Nephron progenitor cell (in vitro differentiated cells): ENCODE data around the gene ARMH3.

Source experiments
- DNase-seq: peaks from one replicate; pipeline ENCODE4 v3.0.0; 2021
- H3K27ac Mint-ChIP-seq: 2 replicates; pipeline ENCODE4 v1.8.0; 2021; ENCODE audit warnings: mild to moderate bottlenecking, moderate library complexity, mixed read lengths
- H3K27me3 Mint-ChIP-seq: 2 replicates; pipeline ENCODE4 v1.8.0; 2021; ENCODE audit warnings: mild to moderate bottlenecking, low read depth, mixed read lengths; ENCODE audit not compliant: poor library complexity
- H3K36me3 Mint-ChIP-seq: 2 replicates; pipeline ENCODE4 v1.8.0; 2021; ENCODE audit warnings: low read depth, mixed read lengths
- H3K4me1 Mint-ChIP-seq: 2 replicates; pipeline ENCODE4 v1.8.0; 2021; ENCODE audit warnings: mixed read lengths
- H3K4me3 Mint-ChIP-seq: 2 replicates; pipeline ENCODE4 v1.8.0; 2021; ENCODE audit warnings: mild to moderate bottlenecking, moderate library complexity, mixed read lengths
- H3K9me3 Mint-ChIP-seq: 2 replicates; pipeline ENCODE4 v1.8.0; 2021; ENCODE audit warnings: mild to moderate bottlenecking, moderate library complexity, mixed read lengths
- TF ChIP-seq, protein P1 (sequence below): fragments of 200-600 bp; sonication (generic); IDR thresholded peaks from 2 replicates; pipeline ENCODE4 v1.5.0; 2021; ENCODE audit warnings: antibody characterized with exemption

The ARMH3 gene

GRCh38 chr10:101875068-101875688 lies 180.8 kb downstream of the ARMH3 start:
- TF ChIP-seq, protein P1, sequence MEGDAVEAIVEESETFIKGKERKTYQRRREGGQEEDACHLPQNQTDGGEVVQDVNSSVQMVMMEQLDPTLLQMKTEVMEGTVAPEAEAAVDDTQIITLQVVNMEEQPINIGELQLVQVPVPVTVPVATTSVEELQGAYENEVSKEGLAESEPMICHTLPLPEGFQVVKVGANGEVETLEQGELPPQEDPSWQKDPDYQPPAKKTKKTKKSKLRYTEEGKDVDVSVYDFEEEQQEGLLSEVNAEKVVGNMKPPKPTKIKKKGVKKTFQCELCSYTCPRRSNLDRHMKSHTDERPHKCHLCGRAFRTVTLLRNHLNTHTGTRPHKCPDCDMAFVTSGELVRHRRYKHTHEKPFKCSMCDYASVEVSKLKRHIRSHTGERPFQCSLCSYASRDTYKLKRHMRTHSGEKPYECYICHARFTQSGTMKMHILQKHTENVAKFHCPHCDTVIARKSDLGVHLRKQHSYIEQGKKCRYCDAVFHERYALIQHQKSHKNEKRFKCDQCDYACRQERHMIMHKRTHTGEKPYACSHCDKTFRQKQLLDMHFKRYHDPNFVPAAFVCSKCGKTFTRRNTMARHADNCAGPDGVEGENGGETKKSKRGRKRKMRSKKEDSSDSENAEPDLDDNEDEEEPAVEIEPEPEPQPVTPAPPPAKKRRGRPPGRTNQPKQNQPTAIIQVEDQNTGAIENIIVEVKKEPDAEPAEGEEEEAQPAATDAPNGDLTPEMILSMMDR, result no peak
- Mint-ChIP-seq H3K4me3 (no peak overlapping the region), H3K9me3 (no peaks in the 10 kb centered on the region), H3K27me3 (peaks cover 2% of the 10 kb centered on the region), H3K27ac (no peak overlapping the region), H3K36me3 (peaks cover 20% of the 10 kb centered on the region), H3K4me1 (peaks cover 26% of the 10 kb centered on the region)
- no peak for DNase-seq

- TF ChIP-seq, protein P1, result no peak
- Mint-ChIP-seq H3K4me1 (peaks cover 18% of the 10 kb centered on the region), H3K36me3 (peaks cover 15% of the 10 kb centered on the region), H3K27me3 (peaks cover 2% of the 10 kb centered on the region), H3K27ac (no peak overlapping the region), H3K4me3 (no peak overlapping the region), H3K9me3 (no peaks in the 10 kb centered on the region)
- DNase-seq, result no peak
Measured at GRCh38 chr10:101874252-101874651, 181.7 kb downstream of the ARMH3 start.

- Mint-ChIP-seq H3K27me3 (no peaks in the 10 kb centered on the region), H3K4me1 (no peaks in the 10 kb centered on the region), H3K4me3 (no peak overlapping the region), H3K36me3 (peaks cover 30% of the 10 kb centered on the region), H3K27ac (no peak overlapping the region), H3K9me3 (peaks cover 7% of the 10 kb centered on the region)
- DNase-seq, result no peak
- TF ChIP-seq, protein P1, result no peak
Measured at GRCh38 chr10:101867931-101868330, 188.0 kb downstream of the ARMH3 start.

GRCh38 chr10:101859530-101859929 lies 196.4 kb downstream of the ARMH3 start:
- TF ChIP-seq, protein P1, result no peak
- Mint-ChIP-seq H3K27me3 (peaks cover 3% of the 10 kb centered on the region), H3K4me3 (no peak overlapping the region), H3K9me3 (peaks cover 36% of the 10 kb centered on the region), H3K36me3 (peaks cover 48% of the 10 kb centered on the region), H3K4me1 (no peaks in the 10 kb centered on the region), H3K27ac (no peak overlapping the region)
- no peak for DNase-seq

DNA sequence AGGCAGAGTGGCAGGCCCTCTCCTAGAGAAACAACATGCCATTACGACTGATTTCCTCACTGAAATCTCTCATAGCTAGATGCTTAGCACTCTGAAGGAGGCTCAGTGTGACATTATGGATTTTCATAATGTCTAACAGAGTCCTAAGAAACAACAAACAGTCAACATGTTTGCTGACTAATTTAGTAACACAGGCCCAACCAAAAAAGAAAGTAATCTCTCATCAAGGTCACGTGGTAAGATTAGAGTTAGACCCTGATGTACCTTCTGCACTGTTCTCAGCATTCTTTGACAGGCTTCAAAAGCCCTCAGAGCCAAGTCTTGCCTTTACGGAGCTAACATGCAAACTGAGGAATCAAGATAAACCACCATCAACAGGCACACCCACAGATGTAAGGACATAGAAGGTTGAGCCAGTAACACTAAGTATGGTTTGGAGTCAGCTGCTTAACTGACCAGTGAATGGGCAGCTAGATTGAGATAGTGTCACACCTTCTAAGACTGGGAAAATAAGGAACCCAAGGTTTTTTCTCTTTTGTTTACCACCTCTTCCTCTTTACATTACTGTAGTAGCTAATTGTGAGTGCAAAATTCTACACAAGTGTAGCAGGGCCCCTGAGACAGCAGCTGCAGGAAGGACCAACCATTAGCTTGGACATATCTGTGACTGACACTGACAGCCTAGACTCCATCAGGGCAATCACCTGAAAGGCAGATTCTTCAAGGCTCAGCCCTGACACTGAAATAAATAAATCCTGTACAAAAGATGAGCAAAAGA lies 197.1 kb downstream of the ARMH3 start:
- TF ChIP-seq, protein P1, result no peak
- Mint-ChIP-seq H3K4me3 (no peak overlapping the region), H3K27me3 (peaks cover 3% of the 10 kb centered on the region), H3K9me3 (peaks cover 31% of the 10 kb centered on the region), H3K27ac (no peak overlapping the region), H3K4me1 (no peaks in the 10 kb centered on the region), H3K36me3 (peaks cover 41% of the 10 kb centered on the region)
- DNase-seq, result no peak
